Inferior parietal cortex (tissue), 1 donor: ENCODE data around the gene LDHD.
"Not testable (repeated sequence)": the region's sequence is repeated elsewhere in the genome, so short reads cannot be mapped to it uniquely, and the experiment has no call there.

Experiments used
- DNase-seq: peaks from one replicate; pipeline ENCODE4 v3.0.0-alpha.2; 2016; ENCODE audit errors: extremely low spot score

Gene LDHD

DNA sequence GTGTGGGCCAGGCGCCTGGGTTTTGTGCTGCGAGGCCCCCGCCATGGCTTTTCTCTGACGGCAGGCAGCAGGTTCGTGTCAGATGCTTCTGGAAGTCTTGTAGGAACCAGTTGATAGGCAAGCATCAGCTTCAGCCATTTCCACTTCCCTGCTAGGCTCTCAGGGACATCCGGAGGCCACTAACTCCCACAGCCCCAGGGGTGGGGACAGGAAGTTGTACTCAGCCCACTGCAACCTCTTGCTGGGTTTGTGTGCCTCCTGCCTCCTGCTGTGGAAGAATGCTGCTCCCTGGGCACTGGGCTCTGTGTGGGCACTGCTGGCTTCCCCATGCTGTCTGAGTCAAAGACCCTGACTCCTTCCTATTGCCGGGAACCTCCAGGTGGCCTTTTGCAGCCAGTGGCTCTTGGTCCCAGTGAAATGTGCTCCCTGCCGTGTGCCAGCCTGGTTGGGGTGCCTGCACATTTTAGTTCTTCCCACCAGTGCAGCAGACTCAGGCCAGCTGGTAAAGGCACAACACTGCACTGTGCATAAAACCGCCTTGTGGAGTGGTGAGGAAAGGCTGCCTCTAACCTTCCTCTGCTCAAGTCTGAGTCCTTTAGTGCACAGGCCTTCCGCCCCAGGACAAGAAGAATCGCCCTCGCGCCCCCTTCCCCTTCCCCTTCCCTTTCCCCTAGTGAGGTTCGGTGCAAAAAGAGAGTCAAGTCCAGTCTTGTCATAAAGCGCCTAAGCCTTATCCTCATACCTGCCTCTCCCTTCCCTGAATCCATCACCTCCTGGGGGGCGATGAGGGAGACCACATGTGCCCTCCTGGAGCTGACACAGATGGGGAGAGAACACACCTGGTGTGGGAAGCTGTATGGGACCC, 16.6 kb downstream of the LDHD start:
- no peak for DNase-seq

DNA sequence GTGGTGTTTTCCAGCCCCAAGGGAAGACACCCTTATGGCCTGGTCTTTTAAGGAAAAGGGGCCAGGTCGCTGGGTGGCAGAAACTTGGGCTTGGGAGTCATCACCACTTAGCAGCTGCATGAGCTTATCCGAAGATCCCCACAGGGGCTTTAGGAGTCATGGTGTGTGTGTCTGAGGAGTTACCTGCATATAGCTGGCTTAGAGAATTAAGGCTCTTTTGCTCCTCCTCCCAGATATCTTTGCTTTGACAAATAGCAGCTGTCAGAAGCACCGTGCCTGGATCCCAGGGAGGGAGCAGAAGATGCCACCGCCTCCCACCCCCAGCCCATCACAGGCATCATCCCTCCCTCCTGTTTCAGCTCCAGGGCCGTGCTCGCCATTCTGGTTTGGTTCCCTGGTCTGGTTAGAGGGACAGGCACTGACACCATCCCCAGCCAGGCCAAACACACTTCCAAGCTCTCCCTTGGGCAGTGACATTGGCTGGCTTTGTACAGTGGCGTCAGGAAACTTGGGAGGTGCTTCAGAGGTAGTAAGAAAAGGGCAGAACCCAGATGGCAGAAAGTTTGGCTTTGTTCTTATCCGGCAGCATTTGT, 17.4 kb downstream of the LDHD start:
- DNase-seq, result no peak

DNA sequence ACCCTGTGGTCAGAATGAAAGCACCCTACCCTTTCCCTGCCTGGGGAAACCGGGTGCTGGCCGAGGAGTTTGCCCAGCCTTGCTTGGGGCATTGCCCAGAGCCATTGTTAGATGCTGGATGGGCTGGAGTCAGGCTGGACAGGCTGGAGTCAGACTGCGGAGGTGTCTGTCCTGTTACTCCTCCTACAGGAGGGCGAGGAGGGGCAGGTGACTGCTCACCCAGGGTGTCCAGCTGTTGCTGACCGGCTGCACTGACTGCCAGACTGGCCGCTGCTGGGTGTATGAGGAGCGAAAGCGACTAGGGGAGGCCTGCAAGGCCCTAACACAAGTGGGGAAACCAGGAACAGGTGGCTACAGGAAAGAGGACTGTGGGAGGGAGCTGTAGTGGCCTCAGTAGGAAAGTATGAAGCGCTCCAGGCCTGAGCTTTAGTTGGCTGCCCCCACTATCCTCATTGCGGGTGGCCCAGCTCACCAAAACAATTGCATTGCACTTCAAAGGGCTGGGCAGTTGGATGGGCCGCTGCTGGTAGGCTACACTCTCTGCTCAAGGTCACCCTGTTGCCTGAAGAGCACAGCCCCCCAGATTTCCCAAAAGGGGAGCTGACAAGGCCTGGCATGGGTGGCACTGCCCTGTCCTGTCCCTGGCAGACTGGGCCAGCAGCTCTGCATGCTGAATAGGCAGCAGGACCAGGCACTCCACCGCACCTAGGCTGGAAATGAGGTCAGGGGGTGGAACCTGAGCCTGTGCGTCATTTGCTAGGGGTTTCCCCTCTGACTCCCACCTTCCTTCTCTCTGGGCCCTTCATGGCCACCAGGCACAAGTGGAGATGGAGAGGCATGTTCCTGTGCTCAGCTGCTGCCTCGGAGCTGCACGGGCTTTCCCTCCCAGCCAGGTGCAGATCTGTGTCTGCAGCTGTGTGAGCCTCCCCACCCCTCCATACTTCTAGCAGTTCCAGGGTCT, 18.4 kb downstream of the LDHD start:
- DNase-seq, result no peak

DNA sequence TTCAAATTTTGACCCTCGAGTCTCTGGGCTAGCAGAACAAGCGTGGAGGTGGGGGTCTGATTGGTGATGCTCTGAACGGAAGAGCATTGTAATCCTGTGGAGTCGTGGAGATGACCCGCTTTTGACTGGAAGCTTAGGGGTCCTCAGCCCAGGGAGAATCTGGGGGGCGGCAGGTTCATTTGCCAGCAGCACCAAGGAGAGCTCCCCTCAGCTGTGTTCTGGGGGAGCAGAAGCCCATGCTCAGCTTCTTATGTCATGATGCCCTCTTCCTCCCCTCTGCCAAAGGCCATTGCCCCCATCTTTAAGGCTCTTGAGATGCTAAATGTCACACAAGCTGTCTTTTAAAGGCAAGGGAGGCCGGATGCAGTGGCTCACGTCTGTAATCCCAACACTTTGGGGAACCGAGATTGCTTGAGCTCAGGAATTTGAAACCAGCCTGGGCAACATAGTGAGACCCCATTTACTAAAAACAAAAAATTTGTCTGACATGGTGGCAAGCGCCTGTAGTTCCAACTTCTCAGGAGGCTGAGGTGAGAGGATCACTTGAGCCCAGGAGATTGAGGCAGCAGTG, 19.3 kb downstream of the LDHD start:
- no peak for DNase-seq

DNA sequence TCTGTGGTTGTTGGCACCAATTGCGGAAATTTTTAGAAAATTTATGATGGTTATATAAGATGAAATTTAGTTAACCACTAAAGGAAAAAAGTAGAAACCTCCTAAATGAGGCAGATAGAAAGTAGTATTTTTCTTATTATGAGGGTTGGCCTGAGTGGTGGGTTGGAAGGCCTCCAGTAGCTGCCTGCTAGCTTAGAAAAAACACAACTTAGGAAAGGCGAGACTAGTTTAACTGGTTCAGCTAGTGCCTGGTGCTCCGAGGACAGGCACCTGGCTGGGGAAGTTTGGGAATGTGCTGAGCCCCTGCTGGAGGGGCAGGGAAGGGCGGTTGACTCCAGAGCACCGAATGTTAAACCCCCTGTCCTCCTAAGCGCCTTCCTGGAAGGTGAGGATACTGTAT, 19.9 kb downstream of the LDHD start:
- DNase-seq, result no peak

DNA sequence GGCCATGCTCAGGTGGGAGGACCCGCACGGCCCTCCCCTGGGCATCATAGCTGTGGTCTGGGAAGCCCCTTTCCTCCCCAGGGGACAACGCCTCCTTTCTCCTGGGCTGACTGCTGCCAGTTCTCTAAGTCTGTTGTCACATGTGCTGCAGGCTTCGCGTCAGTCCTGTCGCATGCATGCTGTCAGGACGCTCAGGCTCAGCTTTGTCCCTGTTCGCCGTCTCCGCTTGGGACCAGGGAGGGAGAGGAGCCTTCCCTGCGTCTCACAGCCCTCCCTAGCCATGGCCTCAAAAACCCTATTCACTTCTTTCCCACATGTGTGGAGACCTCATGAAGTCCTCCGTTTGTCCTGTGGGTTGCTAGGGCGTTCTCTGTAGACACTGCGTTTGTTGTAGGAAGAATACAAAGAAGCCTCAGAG, 21.4 kb downstream of the LDHD start:
- no peak for DNase-seq

DNA sequence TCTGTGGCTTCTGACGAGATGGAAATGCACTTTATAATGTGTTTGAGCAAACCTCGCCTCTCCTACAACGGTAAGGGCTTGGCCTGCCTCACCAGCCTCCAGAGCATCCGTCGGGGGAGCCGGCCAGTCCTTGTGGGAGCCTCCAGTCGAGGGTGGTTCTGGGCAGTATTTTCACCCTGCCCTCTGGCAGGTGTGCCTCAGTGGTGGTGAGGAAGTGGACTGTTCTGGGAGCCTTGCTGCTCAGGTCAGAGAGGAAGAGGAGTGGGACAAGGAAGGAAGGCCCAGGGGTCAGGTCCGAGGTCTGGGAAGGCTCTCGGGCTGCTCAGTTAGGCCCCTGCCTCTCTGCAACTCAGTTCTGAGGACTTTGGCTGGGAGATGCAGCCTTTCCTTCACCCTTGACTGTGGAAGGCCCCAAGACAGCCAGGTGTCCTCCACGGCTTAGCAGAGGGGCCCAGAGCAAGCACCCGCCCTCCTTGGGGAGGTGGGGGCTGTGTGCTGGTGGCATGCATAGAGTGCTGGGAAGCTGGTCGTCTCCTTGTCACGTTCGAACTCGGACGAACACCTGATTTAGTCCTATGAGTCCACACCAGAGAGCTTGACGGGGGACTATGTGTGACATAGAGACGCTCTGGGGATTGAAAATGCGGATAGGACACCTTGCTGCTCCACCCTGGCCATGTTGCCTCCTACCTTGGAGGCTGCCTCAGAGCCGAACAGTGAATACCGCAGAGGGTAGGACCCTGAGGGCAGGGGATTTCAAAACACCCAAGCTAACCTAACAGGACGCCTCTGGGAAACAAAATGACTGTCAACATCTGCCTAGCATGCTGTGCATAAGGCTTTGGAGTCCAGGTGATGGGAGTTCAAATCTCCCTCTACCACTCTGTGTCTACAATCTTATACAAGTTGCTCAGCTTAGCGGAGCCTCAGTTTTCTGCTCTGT, 22.7 kb downstream of the LDHD start:
- no peak for DNase-seq

DNA sequence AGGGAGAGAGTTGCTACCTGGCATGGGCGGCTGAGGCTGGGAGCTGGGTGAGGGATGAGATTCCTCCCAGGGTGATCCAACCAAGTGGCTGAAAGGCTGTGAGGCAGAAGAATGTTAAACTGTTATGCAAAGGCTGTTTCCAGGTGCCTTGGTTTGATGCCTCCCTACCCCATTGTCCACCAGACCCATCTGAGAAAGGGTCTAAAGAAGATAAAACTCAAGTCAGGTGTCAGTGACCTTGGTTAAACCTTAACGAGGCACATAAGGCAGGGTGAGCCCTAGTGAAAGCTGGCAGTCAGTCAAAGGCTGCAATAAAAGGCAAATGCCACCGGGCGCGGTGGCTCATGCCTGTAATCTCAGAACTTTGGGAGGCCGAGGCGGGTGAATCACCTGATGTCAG, 23.8 kb downstream of the LDHD start:
- DNase-seq, result no peak

DNA sequence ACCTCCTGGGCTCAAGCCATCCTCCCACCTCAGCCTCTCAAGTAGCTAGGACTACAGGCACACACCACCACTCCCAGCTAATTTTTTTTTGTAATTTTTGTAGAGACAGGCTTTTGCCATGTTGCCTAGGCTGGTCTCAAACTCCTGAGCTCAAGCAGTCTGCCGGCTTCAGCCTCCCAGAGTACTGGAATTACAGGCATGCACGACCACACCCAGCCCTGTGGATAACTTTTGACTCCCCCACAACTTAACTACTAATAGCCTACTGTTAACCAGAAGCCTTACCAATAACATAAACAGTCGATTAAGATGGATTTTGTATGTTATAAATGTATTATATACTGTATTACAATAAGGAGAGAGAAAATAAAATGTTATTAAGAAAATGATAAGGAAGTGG, 25.0 kb downstream of the LDHD start:
- not testable (repeated sequence) for DNase-seq

DNA sequence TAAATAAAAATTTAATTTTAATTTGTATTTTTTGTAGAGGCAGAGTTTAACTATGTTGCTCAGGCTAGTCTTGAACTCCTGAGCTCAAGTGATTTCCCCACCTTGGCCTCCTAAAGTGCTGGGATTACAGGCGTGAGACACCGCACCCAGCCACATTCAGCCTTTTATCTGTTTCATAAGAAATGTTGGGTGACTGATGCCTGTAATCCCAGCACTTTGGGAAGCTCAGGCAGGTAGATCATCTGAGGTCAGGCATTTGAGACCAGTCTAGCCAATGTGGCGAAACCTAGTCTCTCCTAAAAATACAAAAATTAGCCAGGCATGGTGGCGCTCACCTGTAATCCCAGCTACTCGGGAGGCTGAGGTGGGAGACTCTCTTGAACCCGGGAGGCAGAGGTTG, 25.7 kb downstream of the LDHD start:
- not testable (repeated sequence) for DNase-seq

DNA sequence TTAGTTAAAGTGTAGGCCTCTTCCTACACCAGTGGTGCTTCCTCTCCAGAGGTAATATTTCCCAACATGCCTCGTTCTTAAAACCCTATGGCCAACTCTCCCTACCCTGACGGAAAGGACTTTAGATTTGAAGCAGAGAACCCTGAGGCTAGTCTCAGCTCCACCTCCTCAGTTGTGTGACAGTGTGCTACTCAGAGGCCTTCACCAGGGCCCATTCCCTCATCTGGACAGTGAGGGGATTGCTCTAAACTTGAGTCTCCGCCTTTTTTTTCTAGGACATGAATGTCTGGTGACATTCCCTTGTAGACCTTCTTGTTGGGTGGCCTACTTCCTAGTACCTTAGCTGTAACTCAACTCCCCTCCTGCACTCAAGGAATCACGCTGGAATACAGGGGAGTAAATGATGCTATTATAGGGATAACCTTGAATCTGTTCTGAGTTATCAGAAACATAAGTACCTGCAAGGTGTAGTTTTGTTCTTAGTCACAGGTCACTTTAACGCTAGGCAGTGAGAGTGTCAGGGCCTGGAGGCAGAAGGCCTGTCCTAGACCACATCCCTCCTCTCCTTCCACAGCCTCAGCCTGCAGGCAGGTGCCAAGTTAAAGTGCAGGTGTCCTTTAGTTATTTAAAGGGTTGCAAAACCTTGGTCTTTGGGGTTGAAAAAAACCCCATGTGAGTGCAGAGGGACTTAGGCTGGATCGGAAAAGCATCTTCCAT, 26.9 kb downstream of the LDHD start:
- no peak for DNase-seq

DNA sequence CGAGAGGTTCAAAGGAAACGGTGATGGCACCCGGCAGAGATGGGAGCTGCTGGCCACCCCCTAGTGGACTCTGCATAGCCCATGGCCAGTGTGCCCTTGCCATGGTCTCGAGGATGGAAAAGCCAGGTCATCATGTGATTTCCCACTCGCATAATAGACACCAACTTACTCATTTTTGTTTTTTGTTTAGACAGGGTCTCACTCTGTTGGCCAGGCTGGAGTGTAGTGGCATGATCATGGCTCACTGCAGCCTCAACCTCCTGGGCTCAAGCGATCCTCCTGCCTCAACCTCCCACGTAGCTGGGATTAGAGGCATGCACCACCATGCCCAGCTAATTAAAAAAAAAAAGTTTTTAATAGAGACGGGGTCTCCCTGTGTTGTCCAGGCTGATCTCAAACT, 27.6 kb downstream of the LDHD start:
- DNase-seq, result no peak

DNA sequence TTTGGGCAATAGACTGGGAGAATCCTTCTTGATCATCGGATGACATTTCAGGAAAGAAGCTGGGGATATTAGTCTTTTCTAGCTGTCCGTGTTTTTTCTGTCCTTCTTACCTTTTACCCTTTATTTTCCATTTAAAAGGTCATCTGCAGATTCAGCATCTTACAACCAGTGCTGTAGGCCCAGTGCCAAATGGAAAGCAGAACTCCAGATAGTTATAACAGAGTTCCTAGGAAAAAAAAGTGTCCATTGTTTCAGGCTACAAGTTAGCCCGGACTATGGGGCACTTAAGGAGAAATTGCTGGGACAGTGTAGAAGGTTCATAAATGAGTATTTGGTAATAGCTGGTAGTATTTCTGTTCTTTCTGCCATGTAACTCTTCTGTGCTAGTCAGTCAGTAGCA, 28.4 kb downstream of the LDHD start:
- no peak for DNase-seq

DNA sequence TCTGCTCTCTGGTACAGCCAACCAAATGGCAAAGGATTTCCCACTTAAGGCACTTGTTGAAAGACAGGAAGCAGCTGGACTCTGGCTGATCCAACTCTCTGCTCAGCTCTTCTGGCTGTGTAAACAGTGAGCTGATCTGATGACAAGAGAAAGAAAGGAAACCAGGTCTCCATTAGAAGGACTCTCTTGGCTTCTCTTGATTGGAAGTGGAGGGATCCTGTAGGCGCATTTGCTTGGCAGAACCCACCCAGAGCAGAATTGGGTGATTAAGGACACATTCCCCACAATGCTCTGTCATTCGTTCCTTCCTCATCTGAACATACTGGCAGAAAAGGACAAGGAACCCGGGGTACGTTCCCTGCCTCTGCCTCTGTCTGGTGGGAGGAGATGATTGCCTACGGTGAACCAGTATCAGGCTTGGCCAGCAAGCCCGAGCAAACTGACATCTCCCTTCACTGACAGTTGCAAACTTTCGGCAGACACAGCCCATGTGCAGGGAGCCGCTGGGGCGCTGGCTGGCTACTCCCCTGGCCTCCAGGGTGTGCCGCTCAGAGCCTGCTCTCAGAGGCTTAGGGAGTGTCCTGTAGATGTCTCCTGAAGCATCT, 29.1 kb downstream of the LDHD start:
- DNase-seq, result no peak

DNA sequence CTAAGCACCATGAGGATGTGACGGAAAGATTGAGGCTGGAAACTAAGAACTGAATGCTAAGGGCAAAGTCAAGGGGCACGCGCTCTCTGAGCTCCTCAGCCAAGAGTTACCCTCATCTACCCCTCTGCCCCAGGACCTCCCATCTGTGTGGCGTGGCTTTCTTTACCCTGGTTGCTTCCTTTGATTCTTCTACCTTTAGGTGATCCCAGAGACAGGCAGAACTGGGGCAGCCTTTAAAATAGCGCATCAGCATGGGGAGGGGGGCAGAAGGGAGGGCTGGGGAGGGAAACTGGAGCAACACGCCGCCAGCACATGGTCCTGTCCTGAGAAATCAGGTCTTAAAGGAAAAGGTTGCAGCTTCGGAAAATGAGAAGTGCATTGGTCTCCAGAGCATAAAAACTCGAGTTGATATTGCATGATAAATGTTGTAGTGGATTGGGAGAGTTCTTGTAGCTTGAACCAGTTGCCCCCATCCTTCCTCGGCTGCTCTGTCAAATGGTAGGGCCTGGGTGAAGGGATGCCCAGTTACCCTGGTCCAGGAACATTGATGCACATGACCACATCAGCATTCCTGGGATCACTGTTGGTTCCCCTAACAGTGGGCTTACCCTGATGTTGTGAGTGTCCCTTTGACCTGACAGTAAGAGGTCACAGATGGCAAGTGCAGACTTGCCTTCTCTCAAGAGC, 29.7 kb downstream of the LDHD start:
- DNase-seq, result no peak

DNA sequence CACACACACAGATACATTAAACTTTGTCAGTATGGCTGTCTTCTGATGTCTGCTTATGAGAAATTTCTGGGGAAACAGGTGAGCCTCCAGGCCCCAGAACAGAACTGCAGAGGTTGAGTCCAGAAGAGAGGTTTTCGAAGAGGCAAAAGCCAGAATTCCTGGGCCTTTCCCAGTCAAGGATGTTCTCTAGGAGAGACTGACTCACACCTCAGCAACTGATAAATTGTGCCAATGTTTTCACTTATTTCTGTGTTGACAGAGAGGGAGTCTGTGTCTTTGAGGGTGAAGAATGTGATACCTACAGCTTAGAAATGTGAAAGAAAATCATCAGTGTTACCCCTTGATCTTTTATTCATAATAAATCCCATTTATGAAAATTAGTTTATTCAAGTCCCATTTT, 30.3 kb downstream of the LDHD start:
- DNase-seq, result no peak

DNA sequence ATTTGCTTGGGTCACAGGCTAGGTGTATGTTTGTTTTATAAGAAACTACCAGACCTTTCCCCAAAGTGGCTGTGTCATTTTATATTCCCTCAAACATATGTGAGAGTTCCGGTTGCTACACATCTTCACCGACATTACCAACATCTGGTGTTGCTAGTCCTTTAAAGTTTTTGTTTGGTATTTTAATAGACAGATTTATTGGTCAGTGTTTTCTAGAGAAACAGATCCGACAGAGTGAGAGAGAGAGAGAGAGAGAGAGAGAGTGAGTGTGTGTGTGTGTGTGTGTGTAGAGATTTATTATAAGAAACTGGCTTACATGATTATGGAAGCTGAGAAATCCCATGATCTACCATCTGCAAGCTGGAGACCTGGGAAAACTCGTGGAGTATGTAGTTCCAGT, 31.0 kb downstream of the LDHD start:
- DNase-seq, result no peak

DNA sequence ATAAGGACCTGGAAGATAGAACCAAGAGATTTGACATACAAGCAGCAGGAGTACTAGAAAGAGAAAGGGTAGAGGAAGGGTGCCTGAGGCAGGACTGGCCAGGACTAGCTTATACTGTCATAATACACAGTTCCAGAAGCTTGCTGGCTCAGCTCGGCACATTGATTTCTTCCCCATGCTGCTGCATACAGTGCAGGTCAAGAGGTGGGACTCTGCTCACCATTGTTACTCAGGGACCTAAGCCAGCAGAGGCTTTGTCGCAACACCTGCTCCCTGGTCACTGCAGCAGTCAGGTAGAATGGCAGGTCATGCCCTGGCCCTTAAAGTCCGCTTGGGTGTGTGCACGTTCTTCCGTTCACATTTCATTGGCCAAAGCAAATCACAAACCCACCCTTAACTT, 32.8 kb downstream of the LDHD start:
- no peak for DNase-seq

DNA sequence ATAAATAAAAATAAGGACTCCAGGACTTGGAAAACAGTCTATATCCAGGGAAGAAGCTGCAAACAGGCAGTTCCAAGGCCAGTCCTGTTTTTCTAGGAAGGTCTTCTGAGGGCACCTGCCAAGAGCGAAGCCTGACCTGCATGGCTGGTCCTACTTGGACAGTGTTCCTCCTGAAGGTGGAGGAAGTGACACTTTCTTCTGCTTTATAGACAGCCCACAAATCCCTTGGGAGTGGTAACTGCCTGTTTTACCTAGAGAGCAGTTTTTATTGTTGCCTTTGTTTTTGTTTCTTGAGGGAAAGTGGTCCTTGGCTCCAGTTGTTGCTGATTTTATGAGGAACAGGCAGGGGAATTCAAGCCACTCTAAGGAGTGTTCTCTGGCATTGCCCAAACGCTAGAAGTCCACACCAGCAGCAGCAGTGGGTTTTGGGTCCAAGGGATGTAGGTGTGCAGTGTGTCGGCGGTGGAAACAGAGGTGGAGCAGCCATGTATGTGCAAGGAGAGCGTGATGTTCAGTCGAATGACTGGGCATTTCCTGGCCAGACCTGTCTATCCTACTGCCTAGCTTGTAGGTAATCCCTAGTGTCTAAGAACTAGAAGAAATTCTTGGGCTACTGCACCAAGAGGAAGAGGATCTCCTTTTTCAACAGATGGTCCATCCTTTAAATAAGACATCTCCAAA, 35.3 kb downstream of the LDHD start:
- no peak for DNase-seq
